ENCODE results near the gene MS4A4A. TPM values are rescaled to one million over a fixed set of nuclear protein-coding genes. Genes with fewer than 3 reads are reported as not detected.

The MS4A4A gene
- total and polyA plus RNA-seq, 12 donors, result 2.2 to 31.6 (median 9.1) TPM

DNA sequence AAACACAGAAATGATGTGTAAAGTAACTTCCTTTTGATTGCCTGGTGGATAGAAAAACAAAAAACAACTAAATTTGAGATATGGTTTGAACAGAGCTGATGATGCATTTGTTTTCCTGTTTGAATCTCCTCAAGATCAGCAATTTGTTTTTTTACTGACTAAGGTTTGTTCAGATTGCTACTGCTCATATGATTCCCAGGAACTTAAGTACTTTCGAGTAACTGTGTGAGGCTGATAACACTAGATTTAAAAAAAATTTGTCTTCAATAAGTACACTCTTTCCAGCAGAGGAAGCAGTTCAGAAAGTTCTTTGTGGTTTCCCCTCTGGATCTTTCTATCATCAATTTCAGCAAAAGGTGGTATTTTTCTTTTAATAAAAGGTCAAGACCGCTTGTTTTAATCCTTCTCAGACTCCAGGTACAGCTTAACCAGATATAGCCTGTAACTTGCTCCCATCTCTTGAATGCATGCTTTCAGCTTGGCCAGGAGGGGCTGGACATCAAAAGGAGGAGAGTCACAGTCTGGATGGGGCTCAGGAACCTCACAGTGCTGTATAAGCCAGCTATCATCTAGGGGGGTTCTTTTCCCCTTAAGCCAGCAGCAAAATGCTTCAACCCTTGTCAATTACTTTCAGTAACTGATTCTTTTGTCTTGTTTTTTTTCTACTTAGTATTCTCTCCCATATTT lies 34.3 kb downstream of the MS4A4A start:
- intact Hi-C loops (cut with DNase I), result no loop called here
- 16 to 51% methylated on average over 2 of the region's 2 CpGs for WGBS, 2 donors
- Histone ChIP-seq H3K4me3 (no peak overlapping the region), H3K27ac (peak overlapping the region in 3 of 10 donors; percentile 33 to 72 (median 38)), H3K4me1 (peaks cover 0 to 11% (median 0%) of the 10 kb centered on the region in 9 donors), H3K36me3 (no peaks in the 10 kb centered on the region), H3K27me3 (no peaks in the 10 kb centered on the region), H3K9me3 (peaks cover 0 to 15% (median 5%) of the 10 kb centered on the region in 11 donors)
- TF ChIP-seq, protein P1, sequence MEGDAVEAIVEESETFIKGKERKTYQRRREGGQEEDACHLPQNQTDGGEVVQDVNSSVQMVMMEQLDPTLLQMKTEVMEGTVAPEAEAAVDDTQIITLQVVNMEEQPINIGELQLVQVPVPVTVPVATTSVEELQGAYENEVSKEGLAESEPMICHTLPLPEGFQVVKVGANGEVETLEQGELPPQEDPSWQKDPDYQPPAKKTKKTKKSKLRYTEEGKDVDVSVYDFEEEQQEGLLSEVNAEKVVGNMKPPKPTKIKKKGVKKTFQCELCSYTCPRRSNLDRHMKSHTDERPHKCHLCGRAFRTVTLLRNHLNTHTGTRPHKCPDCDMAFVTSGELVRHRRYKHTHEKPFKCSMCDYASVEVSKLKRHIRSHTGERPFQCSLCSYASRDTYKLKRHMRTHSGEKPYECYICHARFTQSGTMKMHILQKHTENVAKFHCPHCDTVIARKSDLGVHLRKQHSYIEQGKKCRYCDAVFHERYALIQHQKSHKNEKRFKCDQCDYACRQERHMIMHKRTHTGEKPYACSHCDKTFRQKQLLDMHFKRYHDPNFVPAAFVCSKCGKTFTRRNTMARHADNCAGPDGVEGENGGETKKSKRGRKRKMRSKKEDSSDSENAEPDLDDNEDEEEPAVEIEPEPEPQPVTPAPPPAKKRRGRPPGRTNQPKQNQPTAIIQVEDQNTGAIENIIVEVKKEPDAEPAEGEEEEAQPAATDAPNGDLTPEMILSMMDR (IDR thresholded peaks at IDR 0.05), result no peak
- DNase-seq, result no peak
- ATAC-seq, result peak in 2 of 8 donors; percentile 39 to 47

DNA sequence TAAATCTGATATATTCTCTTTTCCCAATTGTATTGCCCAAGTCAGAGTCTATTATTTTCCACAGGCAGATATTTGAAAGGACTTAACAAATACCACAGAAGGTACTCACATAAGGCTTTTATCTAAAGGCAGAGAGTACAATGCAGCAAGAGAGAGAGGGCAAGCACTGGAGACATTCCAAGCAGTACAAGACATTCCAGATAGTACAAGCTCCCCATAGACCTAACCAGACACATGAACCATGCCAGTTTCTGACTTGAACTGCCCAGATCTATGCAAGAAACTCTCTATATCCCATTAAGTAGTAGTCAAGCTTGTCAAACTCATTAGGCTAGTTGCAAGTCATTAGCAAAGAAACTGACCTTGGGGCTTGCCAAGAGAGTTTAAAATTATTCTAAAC lies 35.4 kb downstream of the MS4A4A start:
- peaks cover 0 to 26% (median 10%) of the 10 kb centered on the region in 11 donors for H3K9me3 ChIP-seq
- intact Hi-C loops (cut with DNase I), result no loop called here
- H3K4me3 ChIP-seq, result no peak overlapping the region
- peak overlapping the region in 2 of 10 donors; percentile 38 to 72 for H3K27ac ChIP-seq
- TF ChIP-seq, protein P1 (IDR thresholded peaks at IDR 0.05), result no peak
- no peak for ATAC-seq
- H3K36me3 ChIP-seq, result no peaks in the 10 kb centered on the region
- no peaks in the 10 kb centered on the region for H3K27me3 ChIP-seq
- peaks cover 0 to 6% (median 0%) of the 10 kb centered on the region in 9 donors for H3K4me1 ChIP-seq
- DNase-seq, result no peak

DNA sequence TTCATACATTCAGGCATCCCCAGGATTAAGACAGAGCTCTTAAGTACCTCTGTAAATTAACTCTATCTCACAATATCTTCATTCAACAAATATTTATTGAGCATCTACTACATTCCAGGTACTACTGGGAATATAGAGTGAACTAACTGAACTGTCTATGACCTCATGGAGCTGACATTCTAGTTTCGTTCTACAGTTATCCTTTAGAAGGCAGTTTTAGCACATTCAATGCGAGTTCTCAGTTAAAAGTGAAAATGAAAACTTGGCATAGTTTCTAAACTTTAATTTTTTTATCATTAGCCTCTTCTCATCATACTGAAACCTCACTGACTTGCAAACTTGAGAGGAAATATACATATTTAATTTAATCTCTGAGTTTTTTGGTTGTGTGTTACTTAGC lies 35.9 kb downstream of the MS4A4A start:
- Histone ChIP-seq H3K4me1 (peaks cover 0 to 2% (median 0%) of the 10 kb centered on the region in 9 donors), H3K4me3 (no peak overlapping the region), H3K27me3 (no peaks in the 10 kb centered on the region), H3K27ac (peak overlapping the region in 1 of 10 donors; percentile 72), H3K36me3 (no peaks in the 10 kb centered on the region), H3K9me3 (peaks cover 0 to 30% (median 11%) of the 10 kb centered on the region in 11 donors)
- intact Hi-C loops (cut with DNase I), result no loop called here
- TF ChIP-seq, protein P1 (IDR thresholded peaks at IDR 0.05), result no peak
- ATAC-seq (no peak), DNase-seq (no peak)
- 61 to 63% methylated on average over 2 of the region's 2 CpGs for WGBS, 2 donors

DNA sequence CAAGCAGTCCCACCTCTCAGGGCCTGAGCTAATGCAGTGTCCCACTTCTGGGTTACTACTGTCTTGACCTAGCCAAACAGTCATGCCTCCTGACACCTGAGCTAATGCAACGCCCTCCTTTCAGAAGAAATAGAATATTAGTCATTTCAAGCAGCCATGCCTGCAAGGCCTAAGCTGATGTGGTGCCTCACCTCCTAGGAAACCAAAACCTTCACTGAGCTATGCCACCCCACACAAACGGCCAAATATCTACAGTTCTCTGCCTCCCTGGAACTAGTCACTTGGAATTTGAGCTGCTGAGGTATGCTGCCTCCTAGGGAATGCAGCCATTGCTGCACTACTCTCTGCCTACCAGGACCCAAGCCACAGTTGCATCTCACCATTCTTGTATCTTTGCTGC lies 38.3 kb downstream of the MS4A4A start:
- no peaks in the 10 kb centered on the region for H3K27me3 ChIP-seq
- TF ChIP-seq, protein P1 (IDR thresholded peaks at IDR 0.05), result no peak
- no peak overlapping the region for H3K4me3 ChIP-seq
- intact Hi-C loops (cut with DNase I), result no loop called here
- peaks cover 0 to 47% (median 15%) of the 10 kb centered on the region in 11 donors for H3K9me3 ChIP-seq
- no peak overlapping the region for H3K27ac ChIP-seq
- ATAC-seq, result no peak
- no peak for DNase-seq
- WGBS, 2 donors, result 51 to 65% methylated on average over 2 of the region's 2 CpGs
- no peaks in the 10 kb centered on the region for H3K36me3 ChIP-seq
- no peaks in the 10 kb centered on the region for H3K4me1 ChIP-seq
